GM21447 (cell line): ENCODE results near the gene ARSB.

ENCODE experiments used
- ATAC-seq: cut with Tn5 transposase; IDR thresholded peaks from one replicate; pipeline ENCODE4 v1.9.1; 2021; ENCODE audit not compliant: unreplicated experiment

The ARSB gene

DNA sequence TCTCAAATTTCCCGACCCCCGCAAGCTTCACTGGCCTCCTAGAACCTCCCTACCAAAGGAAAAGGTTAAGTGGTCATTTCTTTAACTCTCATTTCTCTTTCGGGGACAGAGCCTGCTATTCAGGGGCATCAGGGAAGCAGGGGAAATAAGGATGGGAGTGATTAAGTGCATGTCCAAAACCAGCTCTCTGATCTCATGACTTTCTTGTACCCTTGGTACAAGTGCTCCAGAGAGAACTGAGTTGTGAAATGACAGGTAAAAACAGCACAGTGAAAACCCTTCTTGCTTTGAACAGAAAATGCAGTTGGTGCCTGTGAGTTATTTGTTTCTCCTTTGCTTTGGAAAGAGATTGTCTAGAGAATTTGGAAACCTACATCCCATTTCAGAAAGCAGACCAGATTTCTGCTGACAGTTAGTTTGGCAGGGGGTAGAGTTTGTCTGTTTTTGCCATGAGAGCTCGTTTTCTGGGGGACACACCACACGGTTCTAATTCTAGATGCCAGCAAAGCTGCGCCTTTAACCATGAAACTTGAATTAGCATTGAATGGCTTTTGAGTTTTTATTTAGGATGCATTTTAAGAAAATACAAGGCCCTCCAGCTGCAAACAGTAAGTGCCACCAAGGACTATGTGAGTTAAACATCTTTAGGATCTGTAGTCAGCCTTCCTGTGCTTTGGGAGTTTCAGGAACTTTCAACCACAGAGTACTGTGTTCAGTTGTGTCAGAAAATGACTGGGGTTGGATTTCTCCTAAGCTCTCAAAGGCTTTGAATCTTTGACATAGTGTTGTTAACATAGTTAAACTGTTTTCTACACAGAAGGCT lies 174.8 kb downstream of the ARSB start:
- ATAC-seq: no peak

DNA sequence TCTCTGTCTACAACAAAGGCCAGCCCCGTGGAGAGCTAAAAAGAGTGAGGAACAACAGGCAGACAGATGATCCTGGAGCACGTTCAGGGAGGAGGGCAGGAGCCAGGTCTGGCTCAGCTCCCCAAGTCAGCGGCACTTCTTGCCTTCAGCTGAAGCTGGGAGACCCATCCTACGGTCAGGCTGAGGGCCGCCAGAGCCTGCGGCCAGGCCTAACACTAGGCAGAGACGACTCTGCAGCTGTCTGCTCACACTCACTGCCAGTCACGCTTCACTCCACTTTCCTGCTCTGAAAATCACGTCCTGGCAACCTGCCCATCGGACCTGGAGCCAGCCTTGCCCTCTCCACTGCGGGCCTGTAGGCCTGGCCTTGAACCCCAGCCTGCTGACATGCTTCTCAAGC lies 175.7 kb downstream of the ARSB start:
- no peak for ATAC-seq

DNA sequence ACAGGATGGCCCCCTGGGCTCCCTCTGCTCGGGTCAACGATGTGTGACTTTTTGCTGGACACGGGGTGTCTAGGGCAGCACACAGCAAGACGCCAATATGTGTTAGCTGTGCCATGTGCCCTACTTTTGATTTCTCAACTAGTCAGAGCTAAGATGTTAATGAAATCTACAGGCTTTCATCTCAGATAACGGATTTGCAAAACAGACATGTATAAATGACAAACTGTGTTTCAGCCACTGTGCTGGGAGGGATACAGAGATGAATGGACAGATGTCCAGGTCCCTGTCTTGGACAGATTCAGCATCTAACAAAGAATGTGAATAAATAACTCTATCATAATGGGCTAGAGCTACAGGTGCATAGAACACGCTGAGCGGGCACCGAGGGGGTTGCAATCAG lies 176.3 kb downstream of the ARSB start:
- no peak for ATAC-seq

DNA sequence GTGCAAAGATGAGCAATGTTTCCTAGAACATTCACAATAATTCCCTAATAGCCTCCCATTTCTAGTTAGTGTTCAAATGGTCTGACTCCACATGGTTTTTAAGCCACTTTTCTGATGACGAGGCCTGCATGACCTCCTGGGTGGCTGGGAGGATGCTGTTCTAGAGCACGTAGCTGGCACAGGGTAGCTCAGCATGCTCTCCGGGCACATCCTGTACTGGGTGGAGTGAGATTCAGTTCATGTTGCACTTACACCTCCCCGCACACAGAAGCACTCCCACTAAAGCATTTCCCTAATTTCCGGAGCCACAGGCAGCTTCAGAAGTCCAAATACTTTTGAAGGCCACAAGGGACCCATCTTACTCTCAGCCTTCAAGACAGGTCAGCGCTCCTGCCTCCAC lies 176.7 kb downstream of the ARSB start:
- no peak for ATAC-seq

DNA sequence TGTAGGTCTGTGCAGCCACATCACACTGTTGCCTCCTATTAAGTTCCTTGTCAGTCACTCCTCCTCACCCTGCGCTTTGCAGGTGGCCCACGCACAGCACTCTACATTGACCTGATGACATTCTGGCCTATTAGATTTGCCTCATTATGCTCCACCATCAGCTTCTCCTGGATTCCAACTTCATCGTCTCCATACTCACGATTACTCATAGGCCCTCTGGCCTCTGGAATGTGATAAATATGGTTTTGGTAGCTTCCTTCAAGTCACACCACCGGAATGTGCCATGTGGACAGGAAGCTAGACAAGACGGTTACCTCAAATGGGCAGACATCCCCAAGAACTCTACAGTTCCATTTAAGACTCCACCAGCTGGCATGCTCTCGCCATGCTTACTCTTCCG lies 178.6 kb downstream of the ARSB start:
- ATAC-seq: no peak

DNA sequence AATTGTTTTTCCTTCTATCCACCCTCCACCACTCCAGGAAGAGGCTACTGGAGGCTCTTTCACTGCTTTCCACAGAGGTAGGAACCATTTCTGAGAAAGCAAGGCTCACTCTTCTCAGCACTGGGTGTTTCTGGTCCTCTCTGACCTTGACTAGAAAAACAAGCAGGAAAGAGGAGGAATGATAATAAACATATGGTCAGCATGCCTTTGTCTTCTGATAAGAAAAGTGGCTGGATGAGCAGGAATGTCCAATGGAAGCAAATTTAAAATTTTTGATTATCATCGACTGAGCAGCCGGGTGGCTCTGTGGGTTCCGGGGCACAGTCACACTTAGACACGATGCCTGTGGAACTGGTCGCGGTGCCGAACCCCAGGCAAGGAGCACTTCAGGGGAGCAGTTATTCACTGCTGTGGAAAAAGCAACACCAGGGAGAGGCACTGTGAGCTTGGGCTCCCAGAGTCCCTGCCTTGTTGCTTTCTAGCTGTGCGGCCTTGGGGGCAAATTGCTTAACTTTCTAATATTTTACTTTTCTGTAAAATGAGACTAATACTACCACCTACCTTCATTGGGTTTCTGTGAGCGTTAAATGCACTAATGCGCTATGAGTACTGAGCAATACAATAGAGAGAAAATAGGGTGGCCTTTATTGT lies 179.5 kb downstream of the ARSB start:
- no peak for ATAC-seq

DNA sequence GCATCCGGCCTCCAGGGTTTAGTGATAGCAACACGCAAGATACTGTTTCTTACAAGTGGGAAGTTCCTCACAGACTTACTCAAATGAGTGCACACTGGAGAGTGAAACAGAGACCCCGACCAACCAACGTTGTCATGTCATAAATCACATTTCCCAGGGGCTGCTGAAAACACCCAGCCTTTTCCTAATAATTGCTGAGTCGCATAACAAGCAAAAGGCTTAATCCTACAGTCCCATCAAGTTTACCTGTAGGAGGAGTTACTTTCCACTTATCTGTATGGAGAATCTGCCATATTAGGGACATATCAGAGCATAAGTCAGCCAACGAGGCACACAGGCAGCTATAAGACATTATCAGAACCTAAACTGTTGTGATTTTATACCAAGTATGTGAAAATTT lies 180.1 kb downstream of the ARSB start:
- no peak for ATAC-seq

DNA sequence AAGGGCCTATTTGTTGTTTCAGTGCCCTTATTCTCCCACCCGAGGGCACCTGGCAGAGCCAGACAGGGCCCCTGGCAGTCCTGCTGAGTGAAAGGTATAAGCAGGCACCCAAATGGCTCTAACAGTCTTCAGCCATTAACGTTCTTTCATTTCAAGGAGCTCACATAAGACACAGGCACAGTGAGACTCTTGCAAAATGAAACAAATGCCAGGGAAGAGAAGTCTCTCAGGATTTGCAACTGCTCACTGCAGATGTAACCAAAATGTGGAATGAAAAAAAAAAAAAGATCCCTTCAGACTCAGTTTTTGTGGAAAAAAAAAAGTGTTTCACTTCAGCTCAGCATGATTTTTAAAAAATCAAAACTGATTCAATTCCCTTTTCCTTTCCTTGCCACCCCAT lies 181.2 kb downstream of the ARSB start:
- no peak for ATAC-seq

DNA sequence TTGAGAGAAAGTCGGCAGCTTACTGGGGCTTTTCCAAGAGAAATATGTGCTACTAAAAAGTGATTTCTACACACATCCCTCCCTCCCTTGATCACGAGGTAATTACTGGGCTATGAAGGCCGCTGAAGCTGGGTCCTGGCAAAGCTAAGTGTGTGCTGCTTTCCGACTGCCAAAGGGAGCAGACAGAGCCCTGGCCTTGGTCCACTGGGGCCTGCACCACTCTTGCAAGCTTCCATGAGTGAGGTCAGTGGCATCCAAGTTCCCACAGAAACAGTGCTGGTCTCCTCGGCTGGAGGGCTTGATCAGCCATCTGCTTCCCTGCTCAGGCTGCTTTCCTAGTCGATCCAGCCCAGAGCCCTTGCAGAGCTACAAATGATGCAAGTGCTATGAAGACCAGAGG lies 181.8 kb downstream of the ARSB start:
- ATAC-seq: no peak

DNA sequence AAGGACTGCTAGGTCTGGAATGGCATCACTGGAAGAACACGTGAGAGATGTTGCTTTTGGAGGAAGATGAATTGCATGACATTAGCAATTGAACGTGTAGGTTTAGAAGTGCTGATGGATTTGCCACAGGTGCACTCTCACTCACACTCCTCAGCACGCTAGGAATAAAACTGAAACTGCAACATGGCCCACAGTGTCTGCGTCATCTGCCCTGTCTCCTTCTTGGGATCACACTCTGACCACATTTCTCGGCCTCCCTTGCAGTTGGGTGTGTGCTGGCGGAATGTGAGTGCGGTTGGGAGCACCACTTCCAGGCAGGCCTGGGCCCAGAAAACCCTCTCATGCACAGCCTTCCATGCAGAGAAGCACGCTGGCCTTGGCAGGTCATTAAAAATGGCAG lies 183.7 kb downstream of the ARSB start:
- ATAC-seq: no peak

DNA sequence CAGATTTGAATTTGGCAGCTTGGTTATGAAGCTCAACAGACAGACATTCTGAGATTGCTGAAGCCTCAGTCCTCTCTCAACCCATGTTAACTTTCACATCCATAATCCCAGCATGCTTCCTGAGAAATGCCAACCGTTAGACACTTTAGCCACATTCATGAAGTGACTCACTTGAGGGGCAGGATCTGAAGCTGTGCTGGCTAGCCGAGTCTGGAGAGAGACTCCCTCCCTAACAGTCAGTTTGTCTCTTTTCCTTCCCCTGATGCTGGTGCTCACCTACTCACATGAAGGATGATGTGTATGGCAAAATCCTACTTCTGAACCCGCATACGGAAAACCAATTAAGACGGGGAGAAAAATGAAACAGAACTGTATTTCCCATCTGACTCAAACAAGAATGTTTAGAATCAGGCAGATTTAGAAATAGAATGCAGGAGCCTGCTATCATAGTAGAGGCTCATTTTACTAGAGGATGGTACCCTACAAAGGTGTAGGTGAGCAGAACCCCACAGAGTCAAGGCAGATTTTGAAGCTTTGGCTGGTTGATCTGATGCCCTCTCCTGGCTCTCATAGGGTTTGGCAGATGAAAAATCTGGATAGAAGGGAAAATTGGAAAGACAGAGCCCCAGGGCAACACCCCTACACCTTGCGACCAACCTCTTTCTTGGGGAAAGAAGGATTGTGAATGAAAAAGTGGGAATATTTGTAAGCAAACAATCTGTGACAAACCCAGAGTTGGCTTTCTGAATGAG lies 185.7 kb downstream of the ARSB start:
- no peak for ATAC-seq

DNA sequence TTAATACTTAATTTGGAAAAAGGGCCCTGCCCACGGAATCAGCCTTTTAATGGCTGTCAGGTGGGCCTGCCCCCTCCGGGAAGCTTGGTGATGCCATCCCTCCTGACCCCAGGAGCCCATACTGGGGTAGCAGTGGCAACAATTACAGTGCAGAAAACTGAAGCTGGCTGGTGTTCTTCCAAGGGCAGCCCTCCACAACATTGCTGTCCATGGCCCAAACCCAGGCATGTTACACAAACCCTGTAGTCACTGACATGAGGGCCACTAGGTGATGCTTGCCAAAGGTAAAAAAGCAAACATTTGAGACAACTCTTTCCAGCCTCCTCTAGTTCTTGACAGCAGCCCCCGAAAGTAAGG lies 186.5 kb downstream of the ARSB start:
- ATAC-seq: no peak

DNA sequence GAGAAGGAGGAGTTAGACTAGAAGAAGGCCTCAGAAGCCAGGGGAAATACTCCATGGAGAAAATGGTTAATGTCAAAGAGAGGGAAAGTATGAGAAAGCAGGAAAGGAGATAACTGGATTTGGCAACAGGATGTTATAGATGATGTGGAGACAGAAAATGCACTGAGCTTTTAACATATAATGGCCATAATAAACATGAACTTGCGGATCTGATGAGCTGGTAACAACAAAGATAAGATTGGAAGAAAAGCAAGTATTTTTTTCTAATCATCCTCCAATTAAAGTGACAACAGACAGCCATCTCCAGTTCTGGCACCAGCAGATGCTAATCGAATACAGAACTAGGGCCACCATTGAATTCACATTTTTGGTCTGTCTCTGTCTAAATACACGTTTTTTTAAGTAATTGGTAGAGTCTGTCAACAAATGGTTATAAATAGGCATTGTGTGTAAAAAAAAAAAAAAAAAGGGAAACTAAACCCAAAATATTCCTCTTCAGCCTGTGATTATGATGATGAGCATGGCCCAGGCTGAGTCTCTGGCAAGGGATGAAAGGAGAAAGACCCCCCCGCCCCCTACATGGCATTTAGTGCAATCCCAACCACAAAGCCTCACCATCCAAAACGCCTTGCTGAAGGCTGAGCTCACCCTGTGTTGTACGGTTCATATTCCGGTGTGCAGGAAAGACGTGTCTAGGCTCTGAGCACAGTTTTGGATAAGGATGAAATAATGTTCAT lies 187.0 kb downstream of the ARSB start:
- ATAC-seq: no peak

DNA sequence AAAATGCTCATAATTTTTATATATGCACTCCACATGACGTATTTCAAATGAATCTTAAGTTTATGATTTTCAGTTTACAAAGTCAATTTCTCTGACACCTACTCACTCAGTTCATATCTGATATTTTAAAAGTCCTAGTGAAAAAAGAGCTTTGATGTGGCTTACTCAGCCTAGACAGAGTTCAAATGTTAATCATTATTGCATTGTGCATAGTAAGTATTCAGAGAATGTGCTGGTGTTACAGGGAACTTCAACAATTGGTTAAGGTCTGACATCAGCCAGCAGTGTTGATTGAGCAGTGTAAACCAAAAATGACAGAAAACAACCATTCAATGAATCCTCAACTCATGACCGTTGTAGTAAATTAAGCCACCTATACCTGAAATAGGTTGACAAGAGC lies 189.4 kb downstream of the ARSB start:
- ATAC-seq: no peak

DNA sequence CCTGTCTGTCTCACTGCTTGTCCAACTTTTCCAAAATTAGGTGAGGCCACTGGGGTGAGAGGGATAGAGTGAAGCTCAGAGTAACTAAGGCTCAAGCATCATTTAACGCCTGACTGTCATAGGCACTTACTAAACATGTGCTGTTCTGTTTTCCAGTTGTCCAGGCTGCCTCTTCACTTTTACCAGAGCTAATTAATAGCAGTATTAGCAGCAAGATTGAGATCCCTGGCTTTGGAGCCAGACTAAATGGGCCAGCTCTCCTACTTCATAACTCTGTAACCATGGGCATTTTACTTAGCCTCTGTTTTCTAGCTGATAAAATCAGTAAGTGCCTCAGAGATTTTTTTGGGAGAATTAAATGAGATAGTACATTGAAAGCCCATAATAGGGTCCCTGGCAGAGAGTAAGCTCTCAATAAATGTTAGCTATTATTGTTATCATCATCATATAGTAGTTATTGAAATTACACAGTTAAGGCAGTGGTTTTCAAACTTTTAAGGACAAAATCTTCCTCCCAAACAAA lies 190.4 kb downstream of the ARSB start:
- ATAC-seq: no peak

DNA sequence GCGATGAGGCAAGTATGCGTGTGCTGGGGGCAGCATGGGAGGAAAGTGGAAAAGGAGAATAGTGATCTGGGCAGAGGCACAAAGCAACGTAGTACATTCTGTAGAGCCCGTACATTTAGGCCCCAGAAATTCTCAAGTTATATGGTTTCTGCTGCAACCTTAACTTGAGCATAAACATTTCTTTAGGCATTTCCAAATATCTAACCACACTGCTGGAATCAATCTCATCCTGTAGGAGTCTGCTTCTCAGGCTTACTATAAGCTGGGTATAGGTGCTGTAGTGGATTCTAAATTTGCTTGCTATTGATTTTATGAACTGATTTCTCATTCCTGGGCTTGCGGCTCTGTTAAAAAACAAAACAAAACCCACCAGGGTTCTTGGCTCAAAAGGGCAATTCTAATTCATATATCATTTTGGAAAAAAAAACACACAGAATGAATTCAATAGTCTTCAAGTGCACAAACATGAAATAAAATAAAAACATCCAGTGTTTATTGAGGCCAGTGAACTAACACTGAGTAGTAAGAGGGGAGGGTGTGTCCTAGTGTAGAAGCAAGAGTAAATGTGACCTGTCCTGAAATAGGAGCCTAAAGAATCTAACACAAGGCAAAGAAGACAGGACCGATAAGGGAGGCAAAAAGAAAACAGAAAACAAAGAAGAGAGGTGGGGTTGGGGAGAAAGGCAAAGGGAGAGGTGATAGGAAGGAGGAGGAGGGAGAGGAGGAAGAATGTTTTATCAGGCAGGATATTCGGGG lies 191.0 kb downstream of the ARSB start:
- ATAC-seq: no peak

DNA sequence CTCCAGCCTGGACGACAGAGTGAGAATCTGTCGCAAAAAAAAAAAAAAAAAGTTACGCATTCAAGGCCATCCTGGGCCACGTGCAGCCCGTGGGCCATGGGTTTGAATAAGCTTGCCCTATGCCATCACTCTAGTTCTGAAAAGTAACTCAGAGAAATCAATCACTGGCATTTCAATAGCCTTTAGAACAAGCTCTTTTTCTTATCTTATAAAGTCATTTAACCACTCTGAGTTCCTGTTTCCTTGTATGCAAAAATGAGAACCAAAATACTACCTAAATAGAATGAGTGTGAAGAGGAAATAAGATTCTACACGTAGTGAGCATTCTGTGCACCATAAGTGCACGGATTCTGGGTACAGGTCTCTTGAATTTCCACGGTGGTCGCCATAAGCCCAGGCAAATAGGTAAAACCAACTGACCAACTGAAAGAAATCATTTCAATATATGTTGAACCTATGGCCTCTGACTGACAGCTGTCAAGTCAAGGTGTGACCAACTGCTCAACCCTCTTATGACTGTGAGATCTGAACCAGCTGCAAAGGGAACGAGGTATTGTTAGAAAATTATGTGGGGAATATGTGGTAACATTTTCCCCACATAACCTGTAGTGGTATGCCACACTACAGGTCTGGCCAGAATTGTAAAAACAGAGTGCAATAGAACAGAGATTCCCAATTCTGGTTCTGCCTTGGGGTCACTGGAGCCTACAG lies 192.6 kb downstream of the ARSB start:
- no peak for ATAC-seq

DNA sequence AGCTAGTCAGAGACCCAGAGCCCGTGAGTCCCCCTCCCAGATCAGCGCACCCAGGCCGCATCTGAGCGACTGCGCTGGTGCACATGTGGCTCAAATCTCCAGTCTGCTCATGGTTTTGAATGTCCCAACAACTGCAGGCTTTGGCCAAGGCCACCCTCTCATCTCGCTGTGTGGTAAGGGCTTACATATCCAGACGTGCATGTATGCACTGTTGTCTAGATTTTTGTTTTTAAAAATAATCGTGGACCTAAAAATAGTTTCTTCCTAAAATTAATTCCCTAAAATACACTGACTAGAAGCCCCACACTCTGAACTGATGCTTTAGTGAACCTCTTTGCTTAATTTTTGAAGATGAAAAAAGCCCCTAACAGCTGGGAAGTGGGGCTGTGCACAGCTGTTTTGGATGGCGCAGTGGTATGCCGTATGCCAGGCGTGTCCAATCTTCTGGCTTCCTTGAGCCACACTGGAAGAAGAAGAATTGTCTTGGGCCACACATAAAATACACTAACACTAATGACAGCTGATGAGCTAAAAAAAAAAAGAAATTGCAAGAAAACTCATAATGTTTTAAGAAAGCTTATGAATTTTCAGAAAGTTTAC lies 193.5 kb downstream of the ARSB start:
- no peak for ATAC-seq

DNA sequence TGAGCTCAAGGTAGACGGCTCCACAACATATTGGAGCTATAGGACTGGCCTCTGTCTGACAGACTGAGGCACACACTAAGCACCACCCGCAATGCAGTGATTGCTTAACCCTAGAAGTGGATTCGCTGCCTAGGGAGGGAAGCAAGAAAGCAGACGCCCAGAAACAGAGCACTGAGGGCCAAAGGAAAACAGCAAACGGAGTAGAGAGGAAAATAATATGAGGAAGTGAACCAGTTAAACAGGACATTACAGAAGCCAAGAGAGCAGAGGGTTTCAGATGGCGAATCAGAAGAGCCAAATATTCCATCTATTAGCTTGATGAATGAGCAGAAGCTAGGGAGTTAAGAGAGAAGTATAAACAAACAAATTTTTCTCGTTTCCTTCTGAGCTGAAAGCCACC lies 197.3 kb downstream of the ARSB start:
- no peak for ATAC-seq

DNA sequence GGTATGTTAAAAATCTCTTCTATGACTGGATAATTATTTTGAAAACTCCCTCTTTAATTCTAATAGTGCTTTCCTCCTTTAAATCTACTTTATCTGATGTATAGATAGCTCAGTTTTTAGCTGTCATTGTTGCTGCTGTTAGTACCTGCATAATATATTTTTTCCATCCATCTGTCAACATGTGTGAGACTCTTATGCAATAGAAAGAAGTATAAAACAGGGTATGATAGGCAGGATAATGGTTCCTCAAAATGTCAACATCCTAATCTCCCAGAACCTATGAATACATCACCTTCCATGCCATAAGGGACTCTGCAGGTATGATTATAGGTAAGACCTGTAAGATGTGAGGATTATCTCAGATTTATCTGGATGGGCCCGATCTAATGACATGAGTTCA lies 199.7 kb downstream of the ARSB start:
- ATAC-seq: no peak
